Lower leg skin (tissue), 3 donors: ENCODE results near the gene TLK2.
"Not testable (repeated sequence)": the region's sequence is repeated elsewhere in the genome, so short reads cannot be mapped to it uniquely, and the experiment has no call there.

ENCODE experiments used
- CTCF ChIP-seq, 3 donors: fragments of 450-650 bp; IDR thresholded peaks; one replicate each; pipeline ENCODE4 v1.5.1; 2016; ENCODE audit warnings: antibody characterized with exemption in 3 of 3, mild to moderate bottlenecking in 3 of 3, moderate library complexity in 2 of 3
- POLR2A ChIP-seq, 2 donors: fragments of 450-650 bp; IDR thresholded peaks; one replicate each; pipeline ENCODE4 v1.6.1; 2016 to 2017; ENCODE audit warnings: antibody characterized with exemption in 2 of 2, mild to moderate bottlenecking in 1 of 2, moderate library complexity in 1 of 2

GRCh38 chr17:62477111-62477510, 1.5 kb upstream of the TLK2 start:
- not testable (repeated sequence) for TF ChIP-seq CTCF, POLR2A (IDR thresholded peaks at IDR 0.05)
